Muscle of back (tissue), 11 donors: ENCODE measurements around the gene SPECC1. TPM values are rescaled to one million over a fixed set of nuclear protein-coding genes. Genes with fewer than 3 reads are reported as not detected.
"Not testable (repeated sequence)": the region's sequence is repeated elsewhere in the genome, so short reads cannot be mapped to it uniquely, and the experiment has no call there.

Experiments
- DNase-seq, 3 donors: peaks; one replicate each; pipeline versions ENCODE4 v3.0.0 to v3.0.0-alpha.2; 2013
- polyA plus RNA-seq, 10 donors: library from polyadenylated mRNA; unstranded; fragments of 120-200 nt; gene quantifications; one replicate each; pipeline ENCODE4 v1.2.1, GENCODE V29; 2013; ENCODE audit not compliant: insufficient read length in 10 of 10

The SPECC1 gene
- polyA plus RNA-seq, 10 donors: 6.1 to 11.2 (median 7.8) TPM

DNA sequence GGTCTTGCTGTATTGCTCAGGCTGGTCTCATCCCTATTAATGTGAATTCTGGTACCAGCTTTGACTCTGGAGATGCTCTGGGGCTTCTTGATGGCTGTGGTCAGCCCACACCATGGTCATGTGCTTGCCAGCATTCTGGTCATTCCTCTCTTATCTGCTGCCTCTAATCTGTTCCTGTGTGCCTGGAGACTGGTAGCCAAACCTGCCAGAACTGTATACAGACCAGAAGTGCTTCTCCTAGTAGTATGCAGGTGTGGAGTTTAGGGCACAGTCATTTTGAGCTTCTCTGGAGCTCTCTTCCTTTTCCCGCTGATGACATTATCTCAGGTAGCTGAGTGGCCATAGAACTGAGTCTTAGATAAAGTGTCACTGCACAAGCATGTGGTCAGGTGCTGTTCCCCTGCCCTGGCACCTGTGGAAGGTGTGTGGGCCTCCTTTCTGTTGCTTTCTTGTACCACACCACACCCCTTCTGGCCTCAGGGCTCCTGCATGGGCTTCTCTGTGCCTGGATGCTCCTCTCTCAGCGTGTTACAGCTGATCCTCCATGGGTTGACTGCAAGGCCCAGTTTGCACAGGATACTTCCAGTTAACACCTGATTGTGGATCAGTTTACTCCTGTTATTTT lies 162.7 kb downstream of the SPECC1 start:
- no peak for DNase-seq

GRCh38 chr17:20172376-20172775 lies 163.2 kb downstream of the SPECC1 start:
- DNase-seq: no peak

DNA sequence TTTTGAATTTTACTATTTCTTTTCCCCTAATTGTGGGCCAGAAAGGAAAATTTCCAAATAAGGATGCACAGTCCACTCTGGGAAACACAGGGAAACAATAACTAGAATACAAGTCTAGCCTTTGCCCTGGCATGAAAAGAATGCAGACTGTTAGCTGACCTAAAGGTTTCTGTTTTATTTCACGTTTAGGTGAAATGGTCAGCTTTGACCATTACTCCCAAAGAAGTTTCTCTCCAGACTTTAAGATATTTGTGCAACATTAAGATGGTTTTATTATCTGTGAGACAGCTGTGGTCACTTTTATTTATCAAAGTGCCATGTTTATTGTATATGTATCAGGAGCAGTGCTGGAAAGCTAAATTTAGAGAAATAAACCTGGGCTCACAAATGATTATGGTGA lies 163.9 kb downstream of the SPECC1 start:
- no peak for DNase-seq

- DNase-seq: no peak
Observed at GRCh38 chr17:20174588-20175265, 165.6 kb downstream of the SPECC1 start.

DNA sequence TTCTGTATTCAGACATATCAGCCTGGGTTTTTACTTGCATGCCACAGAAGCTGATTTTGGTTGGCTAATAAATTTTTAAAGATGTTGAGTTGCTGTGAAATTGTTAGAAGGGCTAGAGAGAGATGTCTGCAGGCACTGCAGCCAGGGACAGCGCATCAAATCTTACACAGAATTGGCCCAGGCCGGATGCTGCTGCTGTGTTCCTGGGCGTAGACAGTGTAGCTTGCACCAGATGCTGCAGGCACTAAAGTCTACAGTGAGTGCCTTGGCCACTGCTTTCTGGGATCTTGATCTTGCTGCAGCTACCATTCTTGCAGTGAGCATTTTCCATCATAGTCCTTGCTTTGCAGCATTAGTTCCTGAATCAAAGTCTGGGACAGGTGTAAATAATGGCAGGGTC lies 169.9 kb downstream of the SPECC1 start:
- no peak for DNase-seq

DNA sequence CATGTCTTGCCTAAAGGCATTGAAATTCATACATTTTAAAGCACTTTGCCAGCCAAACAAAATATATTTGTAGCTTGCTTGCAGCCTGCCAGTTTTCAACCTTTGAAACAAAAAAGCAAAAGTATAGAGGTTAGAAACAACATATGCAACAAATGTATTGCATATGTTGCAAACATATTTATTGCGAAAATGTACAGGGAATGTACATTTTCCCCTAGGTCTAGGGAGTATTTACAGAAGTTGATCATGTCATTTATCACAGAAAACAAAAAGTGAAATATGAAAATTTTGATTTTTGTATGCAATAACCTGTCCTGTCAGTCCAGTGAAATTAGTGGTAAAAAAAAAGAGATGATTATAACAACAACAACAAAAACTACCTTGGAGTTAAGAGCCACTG lies 171.5 kb downstream of the SPECC1 start:
- DNase-seq: no peak

- no peak for DNase-seq
Observed at GRCh38 chr17:20184181-20184580, 175.0 kb downstream of the SPECC1 start.

- no peak for DNase-seq
Observed at GRCh38 chr17:20184977-20185619, 175.9 kb downstream of the SPECC1 start.

- no peak for DNase-seq
Observed at GRCh38 chr17:20187049-20187448, 177.9 kb downstream of the SPECC1 start.

DNA sequence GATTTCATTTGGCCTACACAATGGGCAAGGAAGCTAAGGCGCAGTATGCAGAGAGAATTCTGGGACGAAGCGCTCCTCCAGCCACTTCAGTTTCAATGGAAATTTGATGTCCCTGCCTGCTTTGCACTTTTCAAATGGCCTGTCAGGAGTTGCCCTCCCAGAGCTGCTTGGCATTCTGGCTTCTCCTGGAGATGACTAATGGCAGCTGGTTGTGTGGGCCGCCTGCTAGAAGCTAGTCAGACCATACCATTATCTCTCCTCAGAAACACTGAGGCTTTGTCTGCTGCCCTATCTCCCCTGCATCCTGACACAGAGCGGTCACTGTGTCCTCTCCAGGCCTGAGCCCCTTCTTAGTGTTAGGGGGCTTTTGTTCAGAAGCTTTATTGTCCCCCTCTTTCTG lies 180.1 kb downstream of the SPECC1 start:
- no peak for DNase-seq

DNA sequence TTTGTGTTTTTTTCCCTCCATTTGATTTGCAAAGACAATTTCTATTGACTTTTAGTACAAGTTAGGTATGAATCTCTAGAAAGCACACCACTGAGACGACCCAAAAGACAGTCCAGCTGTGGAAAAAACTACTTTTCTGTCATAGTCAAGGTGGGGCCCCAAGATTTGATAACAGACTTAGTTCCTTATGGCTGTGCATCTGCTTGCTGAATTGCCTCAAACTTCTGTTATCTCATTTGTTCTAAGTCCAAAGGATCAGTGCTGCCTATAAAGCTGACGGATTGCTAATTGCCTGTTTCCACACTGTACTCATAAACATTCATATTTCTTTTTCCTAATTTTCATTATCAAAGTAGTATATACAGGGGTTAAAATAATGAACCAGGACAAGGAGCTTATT lies 180.8 kb downstream of the SPECC1 start:
- DNase-seq: no peak

DNA sequence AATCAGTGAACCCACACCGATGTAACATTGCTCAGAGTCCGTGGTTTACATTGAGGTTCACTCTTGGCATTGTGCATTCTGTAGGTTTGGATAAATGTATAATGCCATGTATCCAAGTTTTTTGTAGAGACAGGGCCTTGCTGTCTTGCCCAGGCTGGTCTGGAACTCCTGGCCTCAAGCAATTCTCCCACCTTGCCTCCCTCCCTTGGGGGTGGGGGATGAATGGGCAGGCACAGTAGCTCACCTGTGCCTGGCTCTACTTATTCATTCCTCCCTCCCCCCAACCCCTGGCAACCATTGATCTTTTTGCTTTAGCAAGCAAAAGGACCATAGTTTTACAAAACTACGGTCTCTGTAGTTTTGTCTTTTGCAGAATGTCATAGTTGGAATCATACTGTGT lies 181.4 kb downstream of the SPECC1 start:
- no peak for DNase-seq

DNA sequence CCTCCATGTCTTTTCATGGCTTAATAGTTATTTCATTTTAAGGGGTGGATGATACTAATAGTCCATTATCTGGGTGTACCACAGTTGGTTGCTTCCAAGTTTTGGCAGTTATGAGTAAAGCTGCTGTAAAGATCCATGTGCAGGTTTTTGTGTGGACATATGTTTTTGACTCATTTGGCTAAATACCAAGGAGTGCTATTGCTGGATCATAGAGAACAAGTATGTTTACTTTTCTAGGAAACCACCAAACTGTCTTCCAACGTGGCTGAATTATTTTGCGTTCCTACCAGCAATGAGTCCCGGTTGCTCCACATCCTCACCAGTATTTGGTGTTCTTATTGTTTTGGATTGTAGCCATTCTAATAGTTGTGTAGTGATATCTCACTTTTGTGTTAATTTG lies 181.9 kb downstream of the SPECC1 start:
- DNase-seq: peak in 2 of 3 donors; percentile 27 to 36

DNA sequence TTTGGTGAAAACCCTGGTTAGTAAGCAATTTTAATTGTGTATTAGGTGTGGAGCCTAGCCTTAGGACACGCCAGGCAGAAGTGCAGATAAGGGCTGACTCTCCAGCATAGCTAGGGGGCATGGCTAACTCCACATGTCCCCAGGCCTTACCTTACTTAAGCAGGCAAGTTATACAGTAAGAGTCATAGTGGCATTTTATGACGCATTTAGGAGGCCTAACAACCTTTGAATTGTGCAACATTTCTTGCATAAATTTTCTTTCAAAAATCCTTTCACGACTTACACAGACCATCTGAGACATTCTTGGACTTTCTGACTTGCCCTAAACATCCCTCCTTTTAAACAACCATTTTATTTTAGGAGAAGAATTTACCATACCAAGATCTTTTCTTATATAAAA lies 187.1 kb downstream of the SPECC1 start:
- not testable (repeated sequence) for DNase-seq

DNA sequence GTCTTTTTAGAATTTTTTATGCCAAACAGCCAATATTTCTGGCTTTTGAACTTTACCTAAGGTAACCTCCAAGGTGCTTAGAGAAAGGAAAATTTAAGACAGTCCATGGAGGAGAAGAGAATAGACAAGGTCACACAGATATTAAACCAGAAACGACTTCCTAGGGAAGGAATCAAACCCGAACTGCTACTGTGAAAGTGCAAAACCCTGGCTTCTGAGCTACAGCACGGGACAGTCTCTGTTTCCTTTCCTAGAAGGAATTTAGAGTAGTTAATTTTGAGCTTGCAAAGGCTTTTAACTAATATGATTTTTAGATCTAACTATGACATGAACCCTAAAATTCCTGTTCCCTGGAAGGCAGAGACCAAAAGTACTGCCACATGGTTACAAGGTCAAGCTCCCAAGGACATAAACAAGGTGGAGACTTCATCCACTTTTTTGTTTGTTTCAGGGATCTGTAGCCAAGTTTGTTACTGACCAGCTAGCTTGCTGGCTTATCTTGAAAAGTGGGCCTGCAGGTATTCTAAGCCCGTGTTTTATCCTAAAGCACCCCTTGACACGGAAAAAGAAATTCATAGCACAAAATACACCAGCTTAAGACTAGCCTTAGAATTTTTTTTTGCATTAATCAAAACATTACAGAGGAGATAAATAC lies 188.2 kb downstream of the SPECC1 start:
- no peak for DNase-seq

- no peak for DNase-seq
Observed at GRCh38 chr17:20200016-20200795, 191.0 kb downstream of the SPECC1 start.

- DNase-seq: no peak
Observed at GRCh38 chr17:20200865-20201458, 191.8 kb downstream of the SPECC1 start.

DNA sequence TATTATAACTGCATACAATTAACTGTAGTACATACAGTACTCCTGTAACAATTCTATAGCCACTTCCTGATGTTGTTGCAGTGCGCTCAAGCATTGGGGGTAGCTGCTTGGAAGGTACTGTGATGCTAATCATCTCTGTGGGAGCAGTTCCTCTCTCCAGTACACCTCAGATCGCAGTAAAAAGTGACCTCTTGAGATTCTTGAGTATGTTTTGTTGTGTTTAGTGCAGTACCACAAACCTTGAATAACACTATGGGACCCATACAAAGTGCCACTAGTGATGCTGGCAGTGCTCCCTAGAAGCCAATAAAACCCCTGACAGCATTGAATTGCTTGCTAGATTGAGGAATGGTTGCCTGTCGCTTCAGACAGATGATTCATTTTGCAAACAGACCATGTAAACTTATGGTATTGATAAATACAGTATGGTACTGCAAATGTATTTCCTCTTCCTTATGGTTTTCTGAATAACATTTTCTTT lies 193.0 kb downstream of the SPECC1 start:
- DNase-seq: no peak

GRCh38 chr17:20203018-20203417 lies 193.9 kb downstream of the SPECC1 start:
- DNase-seq: no peak

- no peak for DNase-seq
Observed at GRCh38 chr17:20203761-20204263, 194.7 kb downstream of the SPECC1 start.

GRCh38 chr17:20205609-20206008 lies 196.4 kb downstream of the SPECC1 start:
- DNase-seq: no peak
